H1 (cell line): ENCODE data around the gene CPM. TPM values are rescaled to one million over a fixed set of nuclear protein-coding genes. Genes with fewer than 3 reads are reported as not detected.

Experiments used
- ATF3 ChIP-seq: IDR thresholded peaks from 2 replicates; pipeline ENCODE4 v1.6.1; 2011; ENCODE audit warnings: low read depth, mild to moderate bottlenecking, low read length; ENCODE audit not compliant: insufficient read depth
- EP300 ChIP-seq, 2 experiments: IDR thresholded peaks; 1 replicate in 1 of 2; 2 replicates in 1 of 2; pipeline ENCODE4 v1.6.1; 2011 to 2012; ENCODE audit warnings: low read depth in 2 of 2, low read length in 2 of 2, mild to moderate bottlenecking in 2 of 2, borderline replicate concordance in 1 of 2, inconsistent platforms in 1 of 2, moderate library complexity in 1 of 2
- TAF1 ChIP-seq: IDR thresholded peaks from 2 replicates; pipeline ENCODE4 v1.6.1; 2011; ENCODE audit warnings: mild to moderate bottlenecking, low read depth, low read length
- TCF12 ChIP-seq: IDR thresholded peaks from 2 replicates; pipeline ENCODE4 v1.6.1; 2011; ENCODE audit warnings: low read depth, mild to moderate bottlenecking, low read length
- ZNF274 ChIP-seq: IDR thresholded peaks from 2 replicates; pipeline ENCODE4 v1.7.0; 2012; ENCODE audit warnings: low read length, borderline replicate concordance; ENCODE audit errors: extremely low read depth
- polyA plus RNA-seq, 7 experiments: library from polyadenylated mRNA; depleted of rRNA in 3 of 7; stranded (reverse) in 5 of 7; unstranded in 2 of 7; fragments of >200 nt in 5 of 7; fragments of 200-250 nt in 2 of 7; gene quantifications; 1 replicate in 5 of 7; 2 replicates in 1 of 7; 4 replicates in 1 of 7; pipeline versions ENCODE4 v1.2.1 to v1.2.3, GENCODE V29; 2011 to 2013; ENCODE audit warnings: missing spikeins in 2 of 7, mixed read lengths in 2 of 7
- total RNA-seq: library from RNA; stranded (reverse); fragmentation: NEBNext Ultra II Directional; extraction: Animal tissue kit (Norgen Biotek cat#: 25700); gene quantifications from 2 replicates; pipeline ENCODE4 v1.2.1, GENCODE V29; 2021

CPM gene
- total and polyA plus RNA-seq, 2 of the 8 experiments (the other 6 are each of a cell fraction or from before 2014, with no cell fraction given), result 0.33 to 3.1 TPM

GRCh38 chr12:68880660-68881325 lies 52.2 kb downstream of the CPM start (continued):
- TF ChIP-seq ATF3 (no peak), TAF1 (no peak), EP300 (IDR thresholded peaks at IDR 0.05; ENCODE audit: borderline replicate concordance in 1 of 2, low read depth in 2 of 2, low read length in 2 of 2) (no peak), TCF12 (no peak), ZNF274 (no peak)
